ENCODE results near the gene NEGR1. TPM values are rescaled to one million over a fixed set of nuclear protein-coding genes. Genes with fewer than 3 reads are reported as not detected.

The NEGR1 gene
- total RNA-seq, 1 experiment from 2014 or later = 2.9 TPM

DNA sequence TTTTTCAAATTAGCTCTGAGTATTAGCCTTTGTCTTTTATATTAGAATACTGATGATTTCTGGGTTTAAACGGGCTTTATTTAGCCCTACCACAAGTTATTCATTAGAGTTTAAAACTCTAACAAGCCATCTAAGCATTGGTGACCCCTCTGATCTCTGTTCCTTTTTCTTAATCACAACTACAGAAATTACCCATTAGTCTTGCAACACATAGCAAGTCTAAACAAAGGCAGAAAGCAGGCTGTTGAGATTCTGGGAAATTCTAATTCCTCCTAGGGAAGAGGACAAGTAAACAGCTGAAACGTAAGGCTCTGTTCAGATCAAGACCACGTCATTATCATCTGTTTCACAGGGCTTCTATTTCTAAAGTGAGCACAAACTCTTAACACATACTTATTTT, 710.3 kb downstream of the NEGR1 start:
- Mint-ChIP-seq H3K9me3 (no peaks in the 10 kb centered on the region), H3K27me3 (ENCODE audit: low read depth) (no peaks in the 10 kb centered on the region), H3K4me3 (no peak overlapping the region), H3K4me1 (no peaks in the 10 kb centered on the region), H3K36me3 (no peaks in the 10 kb centered on the region), H3K27ac (no peak overlapping the region)
- no peak for TF ChIP-seq KAT7 (CRISPR knock-in tag; IDR thresholded peaks at IDR 0.05; ENCODE audit: borderline replicate concordance)
- no peak for TF ChIP-seq MXD4 (CRISPR knock-in tag; IDR thresholded peaks at IDR 0.05; ENCODE audit: borderline replicate concordance)
- TF ChIP-seq, protein P1, sequence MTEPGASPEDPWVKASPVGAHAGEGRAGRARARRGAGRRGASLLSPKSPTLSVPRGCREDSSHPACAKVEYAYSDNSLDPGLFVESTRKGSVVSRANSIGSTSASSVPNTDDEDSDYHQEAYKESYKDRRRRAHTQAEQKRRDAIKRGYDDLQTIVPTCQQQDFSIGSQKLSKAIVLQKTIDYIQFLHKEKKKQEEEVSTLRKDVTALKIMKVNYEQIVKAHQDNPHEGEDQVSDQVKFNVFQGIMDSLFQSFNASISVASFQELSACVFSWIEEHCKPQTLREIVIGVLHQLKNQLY (CRISPR knock-in tag; IDR thresholded peaks at IDR 0.05) = no peak
- TF ChIP-seq, protein P2, sequence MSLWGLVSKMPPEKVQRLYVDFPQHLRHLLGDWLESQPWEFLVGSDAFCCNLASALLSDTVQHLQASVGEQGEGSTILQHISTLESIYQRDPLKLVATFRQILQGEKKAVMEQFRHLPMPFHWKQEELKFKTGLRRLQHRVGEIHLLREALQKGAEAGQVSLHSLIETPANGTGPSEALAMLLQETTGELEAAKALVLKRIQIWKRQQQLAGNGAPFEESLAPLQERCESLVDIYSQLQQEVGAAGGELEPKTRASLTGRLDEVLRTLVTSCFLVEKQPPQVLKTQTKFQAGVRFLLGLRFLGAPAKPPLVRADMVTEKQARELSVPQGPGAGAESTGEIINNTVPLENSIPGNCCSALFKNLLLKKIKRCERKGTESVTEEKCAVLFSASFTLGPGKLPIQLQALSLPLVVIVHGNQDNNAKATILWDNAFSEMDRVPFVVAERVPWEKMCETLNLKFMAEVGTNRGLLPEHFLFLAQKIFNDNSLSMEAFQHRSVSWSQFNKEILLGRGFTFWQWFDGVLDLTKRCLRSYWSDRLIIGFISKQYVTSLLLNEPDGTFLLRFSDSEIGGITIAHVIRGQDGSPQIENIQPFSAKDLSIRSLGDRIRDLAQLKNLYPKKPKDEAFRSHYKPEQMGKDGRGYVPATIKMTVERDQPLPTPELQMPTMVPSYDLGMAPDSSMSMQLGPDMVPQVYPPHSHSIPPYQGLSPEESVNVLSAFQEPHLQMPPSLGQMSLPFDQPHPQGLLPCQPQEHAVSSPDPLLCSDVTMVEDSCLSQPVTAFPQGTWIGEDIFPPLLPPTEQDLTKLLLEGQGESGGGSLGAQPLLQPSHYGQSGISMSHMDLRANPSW (CRISPR knock-in tag; conservative IDR thresholded peaks at IDR 0.05; ENCODE audit: low read depth) = no peak
- TF ChIP-seq NFATC4 (CRISPR knock-in tag; IDR thresholded peaks at IDR 0.05) = no peak
- TF ChIP-seq ZNF138 (CRISPR knock-in tag; conservative IDR thresholded peaks at IDR 0.05) = no peak
- no peak for TF ChIP-seq ZNF396 (CRISPR knock-in tag; IDR thresholded peaks at IDR 0.05; ENCODE audit: borderline replicate concordance)
- TF ChIP-seq ZNF232 (CRISPR knock-in tag; IDR thresholded peaks at IDR 0.05) = no peak
- TF ChIP-seq ZNF416 (CRISPR knock-in tag; IDR thresholded peaks at IDR 0.05) = no peak
- TF ChIP-seq, protein P3, sequence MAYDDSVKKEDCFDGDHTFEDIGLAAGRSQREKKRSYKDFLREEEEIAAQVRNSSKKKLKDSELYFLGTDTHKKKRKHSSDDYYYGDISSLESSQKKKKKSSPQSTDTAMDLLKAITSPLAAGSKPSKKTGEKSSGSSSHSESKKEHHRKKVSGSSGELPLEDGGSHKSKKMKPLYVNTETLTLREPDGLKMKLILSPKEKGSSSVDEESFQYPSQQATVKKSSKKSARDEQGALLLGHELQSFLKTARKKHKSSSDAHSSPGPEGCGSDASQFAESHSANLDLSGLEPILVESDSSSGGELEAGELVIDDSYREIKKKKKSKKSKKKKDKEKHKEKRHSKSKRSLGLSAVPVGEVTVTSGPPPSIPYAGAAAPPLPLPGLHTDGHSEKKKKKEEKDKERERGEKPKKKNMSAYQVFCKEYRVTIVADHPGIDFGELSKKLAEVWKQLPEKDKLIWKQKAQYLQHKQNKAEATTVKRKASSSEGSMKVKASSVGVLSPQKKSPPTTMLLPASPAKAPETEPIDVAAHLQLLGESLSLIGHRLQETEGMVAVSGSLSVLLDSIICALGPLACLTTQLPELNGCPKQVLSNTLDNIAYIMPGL (CRISPR knock-in tag; IDR thresholded peaks at IDR 0.05) = no peak
- TF ChIP-seq, protein P4, sequence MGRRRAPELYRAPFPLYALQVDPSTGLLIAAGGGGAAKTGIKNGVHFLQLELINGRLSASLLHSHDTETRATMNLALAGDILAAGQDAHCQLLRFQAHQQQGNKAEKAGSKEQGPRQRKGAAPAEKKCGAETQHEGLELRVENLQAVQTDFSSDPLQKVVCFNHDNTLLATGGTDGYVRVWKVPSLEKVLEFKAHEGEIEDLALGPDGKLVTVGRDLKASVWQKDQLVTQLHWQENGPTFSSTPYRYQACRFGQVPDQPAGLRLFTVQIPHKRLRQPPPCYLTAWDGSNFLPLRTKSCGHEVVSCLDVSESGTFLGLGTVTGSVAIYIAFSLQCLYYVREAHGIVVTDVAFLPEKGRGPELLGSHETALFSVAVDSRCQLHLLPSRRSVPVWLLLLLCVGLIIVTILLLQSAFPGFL (CRISPR knock-in tag; IDR thresholded peaks at IDR 0.05; ENCODE audit: borderline replicate concordance) = no peak
- TF ChIP-seq, protein P5, sequence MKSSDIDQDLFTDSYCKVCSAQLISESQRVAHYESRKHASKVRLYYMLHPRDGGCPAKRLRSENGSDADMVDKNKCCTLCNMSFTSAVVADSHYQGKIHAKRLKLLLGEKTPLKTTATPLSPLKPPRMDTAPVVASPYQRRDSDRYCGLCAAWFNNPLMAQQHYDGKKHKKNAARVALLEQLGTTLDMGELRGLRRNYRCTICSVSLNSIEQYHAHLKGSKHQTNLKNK (CRISPR knock-in tag; IDR thresholded peaks at IDR 0.05) = no peak
- no peak for TF ChIP-seq PRRX2 (CRISPR knock-in tag; IDR thresholded peaks at IDR 0.05)
- no peak for TF ChIP-seq ATF1 (CRISPR knock-in tag; IDR thresholded peaks at IDR 0.05)
- TF ChIP-seq, protein P6, sequence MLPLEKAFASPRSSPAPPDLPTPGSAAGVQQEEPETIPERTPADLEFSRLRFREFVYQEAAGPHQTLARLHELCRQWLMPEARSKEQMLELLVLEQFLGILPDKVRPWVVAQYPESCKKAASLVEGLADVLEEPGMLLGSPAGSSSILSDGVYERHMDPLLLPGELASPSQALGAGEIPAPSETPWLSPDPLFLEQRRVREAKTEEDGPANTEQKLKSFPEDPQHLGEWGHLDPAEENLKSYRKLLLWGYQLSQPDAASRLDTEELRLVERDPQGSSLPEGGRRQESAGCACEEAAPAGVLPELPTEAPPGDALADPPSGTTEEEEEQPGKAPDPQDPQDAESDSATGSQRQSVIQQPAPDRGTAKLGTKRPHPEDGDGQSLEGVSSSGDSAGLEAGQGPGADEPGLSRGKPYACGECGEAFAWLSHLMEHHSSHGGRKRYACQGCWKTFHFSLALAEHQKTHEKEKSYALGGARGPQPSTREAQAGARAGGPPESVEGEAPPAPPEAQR (CRISPR knock-in tag; IDR thresholded peaks at IDR 0.05) = no peak
- TF ChIP-seq, protein P7, sequence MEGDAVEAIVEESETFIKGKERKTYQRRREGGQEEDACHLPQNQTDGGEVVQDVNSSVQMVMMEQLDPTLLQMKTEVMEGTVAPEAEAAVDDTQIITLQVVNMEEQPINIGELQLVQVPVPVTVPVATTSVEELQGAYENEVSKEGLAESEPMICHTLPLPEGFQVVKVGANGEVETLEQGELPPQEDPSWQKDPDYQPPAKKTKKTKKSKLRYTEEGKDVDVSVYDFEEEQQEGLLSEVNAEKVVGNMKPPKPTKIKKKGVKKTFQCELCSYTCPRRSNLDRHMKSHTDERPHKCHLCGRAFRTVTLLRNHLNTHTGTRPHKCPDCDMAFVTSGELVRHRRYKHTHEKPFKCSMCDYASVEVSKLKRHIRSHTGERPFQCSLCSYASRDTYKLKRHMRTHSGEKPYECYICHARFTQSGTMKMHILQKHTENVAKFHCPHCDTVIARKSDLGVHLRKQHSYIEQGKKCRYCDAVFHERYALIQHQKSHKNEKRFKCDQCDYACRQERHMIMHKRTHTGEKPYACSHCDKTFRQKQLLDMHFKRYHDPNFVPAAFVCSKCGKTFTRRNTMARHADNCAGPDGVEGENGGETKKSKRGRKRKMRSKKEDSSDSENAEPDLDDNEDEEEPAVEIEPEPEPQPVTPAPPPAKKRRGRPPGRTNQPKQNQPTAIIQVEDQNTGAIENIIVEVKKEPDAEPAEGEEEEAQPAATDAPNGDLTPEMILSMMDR (IDR thresholded peaks at IDR 0.05) = no peak
- ChIA-PET POLR2A (no interaction called here), CTCF (no interaction called here)
- DNase-seq (ENCODE audit: low spot score) (no peak), ATAC-seq (no peak)
